Loucy (cell line): Measurements from ENCODE around the gene DOP1A.

Experiments used
- H2AFZ ChIP-seq: fragments of 200-600 bp; sonication (generic); 2 replicates; pipeline ENCODE4 v1.6.0; 2016; ENCODE audit warnings: antibody characterized with exemption, mild to moderate bottlenecking, low read length, moderate library complexity
- H3F3A ChIP-seq: fragments of 200-600 bp; 2 replicates; pipeline ENCODE4 v1.6.0; 2016; ENCODE audit warnings: antibody characterized with exemption, low read depth, mild to moderate bottlenecking
- H3K27me3 ChIP-seq: fragments of 200-600 bp; sonication (generic); 2 replicates; pipeline ENCODE4 v1.6.1; 2014; ENCODE audit warnings: low read length, mild to moderate bottlenecking; ENCODE audit not compliant: insufficient read depth, poor library complexity, severe bottlenecking
- H3K36me3 ChIP-seq: fragments of 200-600 bp; sonication (generic); 2 replicates; pipeline ENCODE4 v1.6.1; 2016; ENCODE audit warnings: low read length; ENCODE audit not compliant: insufficient read depth
- H3K4me1 ChIP-seq: fragments of 200-600 bp; sonication (generic); 2 replicates; pipeline ENCODE4 v1.5.1; 2014; ENCODE audit warnings: low read length, mild to moderate bottlenecking; ENCODE audit not compliant: insufficient read depth, poor library complexity, severe bottlenecking
- H3K4me2 ChIP-seq: fragments of 200-600 bp; sonication (generic); 2 replicates; pipeline ENCODE4 v1.6.0; 2014; ENCODE audit warnings: antibody characterized with exemption, low read length, low read depth, mild to moderate bottlenecking; ENCODE audit not compliant: poor library complexity, severe bottlenecking
- H3K4me3 ChIP-seq: fragments of 200-600 bp; sonication (generic); 2 replicates; pipeline ENCODE4 v1.5.1; 2014; ENCODE audit warnings: low read length, mild to moderate bottlenecking, mixed read lengths; ENCODE audit not compliant: poor library complexity, severe bottlenecking
- H3K79me2 ChIP-seq: fragments of 200-600 bp; sonication (generic); 2 replicates; pipeline ENCODE4 v1.6.1; 2014; ENCODE audit warnings: low read length; ENCODE audit not compliant: insufficient read depth
- H3K9ac ChIP-seq: fragments of 200-600 bp; sonication (generic); 2 replicates; pipeline ENCODE4 v1.6.0; 2014; ENCODE audit warnings: mild to moderate bottlenecking, low read depth, low read length, moderate library complexity; ENCODE audit not compliant: poor library complexity, severe bottlenecking
- H3K9me2 ChIP-seq: fragments of 200-600 bp; sonication (generic); replicated peaks from 2 replicates; pipeline ENCODE4 v1.6.1; 2016; ENCODE audit warnings: low read depth, low read length, mixed read lengths
- H3K9me3 ChIP-seq: fragments of 200-600 bp; sonication (generic); 2 replicates; pipeline ENCODE4 v1.6.1; 2014; ENCODE audit warnings: mild to moderate bottlenecking, antibody characterized with exemption, low read length, low read depth; ENCODE audit not compliant: insufficient read depth
- H4K20me1 ChIP-seq: fragments of 200-600 bp; sonication (generic); 2 replicates; pipeline ENCODE4 v1.6.0; 2014; ENCODE audit warnings: antibody characterized with exemption, low read length, mild to moderate bottlenecking; ENCODE audit not compliant: insufficient read depth, poor library complexity, severe bottlenecking
- CTCF ChIP-seq: fragments of 200-600 bp; sonication (generic); conservative IDR thresholded peaks from 2 replicates; pipeline ENCODE4 v1.5.1; 2014; ENCODE audit warnings: mild to moderate bottlenecking, antibody characterized with exemption, low read length
- EZH2phosphoT487 ChIP-seq: fragments of 200-600 bp; IDR thresholded peaks from 2 replicates; pipeline ENCODE4 v1.6.1; 2018; ENCODE audit warnings: antibody characterized with exemption, mild to moderate bottlenecking, moderate library complexity, borderline replicate concordance

The DOP1A gene

GRCh38 chr6:83096791-83097190 lies 29.3 kb downstream of the DOP1A start:
- no peak overlapping the region for H3K4me2 ChIP-seq
- no peaks in the 10 kb centered on the region for H3K9me2 ChIP-seq
- H3K4me1 ChIP-seq, result no peaks in the 10 kb centered on the region
- no peaks in the 10 kb centered on the region for H3K27me3 ChIP-seq
- H3K9me3 ChIP-seq, result no peaks in the 10 kb centered on the region
- H4K20me1 ChIP-seq, result no peaks in the 10 kb centered on the region
- no peak overlapping the region for H2AFZ ChIP-seq
- H3K4me3 ChIP-seq, result no peak overlapping the region
- H3K36me3 ChIP-seq, result no peaks in the 10 kb centered on the region
- no peaks in the 10 kb centered on the region for H3F3A ChIP-seq
- TF ChIP-seq CTCF (no peak), EZH2phosphoT487 (no peak)
- no peak overlapping the region for H3K9ac ChIP-seq
- no peaks in the 10 kb centered on the region for H3K79me2 ChIP-seq

GRCh38 chr6:83097204-83097603 lies 29.7 kb downstream of the DOP1A start:
- no peaks in the 10 kb centered on the region for H3K27me3 ChIP-seq
- H2AFZ ChIP-seq, result no peak overlapping the region
- H3K4me1 ChIP-seq, result no peaks in the 10 kb centered on the region
- H3K79me2 ChIP-seq, result no peaks in the 10 kb centered on the region
- no peak overlapping the region for H3K9ac ChIP-seq
- no peaks in the 10 kb centered on the region for H3K9me3 ChIP-seq
- H3K36me3 ChIP-seq, result no peaks in the 10 kb centered on the region
- no peaks in the 10 kb centered on the region for H4K20me1 ChIP-seq
- H3K4me2 ChIP-seq, result no peak overlapping the region
- no peaks in the 10 kb centered on the region for H3K9me2 ChIP-seq
- TF ChIP-seq EZH2phosphoT487, result no peak
- no peak overlapping the region for H3K4me3 ChIP-seq
- H3F3A ChIP-seq, result no peaks in the 10 kb centered on the region

GRCh38 chr6:83097675-83098074 lies 30.2 kb downstream of the DOP1A start:
- H4K20me1 ChIP-seq, result no peaks in the 10 kb centered on the region
- no peak overlapping the region for H3K9ac ChIP-seq
- H3K4me2 ChIP-seq, result no peak overlapping the region
- H3K9me3 ChIP-seq, result no peaks in the 10 kb centered on the region
- H3F3A ChIP-seq, result no peaks in the 10 kb centered on the region
- H3K79me2 ChIP-seq, result no peaks in the 10 kb centered on the region
- H3K4me3 ChIP-seq, result no peak overlapping the region
- no peaks in the 10 kb centered on the region for H3K4me1 ChIP-seq
- H2AFZ ChIP-seq, result no peak overlapping the region
- no peaks in the 10 kb centered on the region for H3K27me3 ChIP-seq
- no peak for TF ChIP-seq CTCF
- no peak for TF ChIP-seq EZH2phosphoT487
- H3K9me2 ChIP-seq, result no peaks in the 10 kb centered on the region
- H3K36me3 ChIP-seq, result no peaks in the 10 kb centered on the region

- Histone ChIP-seq H3K4me3 (no peak overlapping the region), H3K4me1 (no peaks in the 10 kb centered on the region), H4K20me1 (no peaks in the 10 kb centered on the region), H3K9me3 (no peaks in the 10 kb centered on the region), H3K9ac (no peak overlapping the region), H3K27me3 (no peaks in the 10 kb centered on the region), H3K4me2 (no peak overlapping the region), H3F3A (no peaks in the 10 kb centered on the region), H3K36me3 (no peaks in the 10 kb centered on the region), H2AFZ (no peak overlapping the region), H3K9me2 (no peaks in the 10 kb centered on the region), H3K79me2 (no peaks in the 10 kb centered on the region)
- TF ChIP-seq EZH2phosphoT487 (no peak), CTCF (no peak)
Observed at GRCh38 chr6:83098589-83098988, 31.1 kb downstream of the DOP1A start.
